B cell (primary cell): Measurements from ENCODE around the gene CCDC92B. TPM values are rescaled to one million over a fixed set of nuclear protein-coding genes. Genes with fewer than 3 reads are reported as not detected.

Experiments
- ATAC-seq: fragments of 200-7000 bp; cut with Tn5 transposase; one replicate; pipeline ENCODE4 v1.10.0; 2021; ENCODE audit warnings: low read depth, mild to moderate bottlenecking, moderate number of reproducible peaks, moderate library complexity
- CTCF ChIA-PET: fragments of 350-600 bp; sonication (Branson Sonifier 250); formaldehyde crosslinking; loops from one replicate; lab custom pipeline; 2021; ENCODE audit warnings: antibody characterized with exemption, inconsistent platforms; lab: Charles Lee
- POLR2A ChIA-PET: fragments of 350-600 bp; sonication (Branson Sonifier 250); formaldehyde crosslinking; loops from one replicate; lab custom pipeline; 2021; ENCODE audit warnings: antibody characterized with exemption; lab: Charles Lee
- DNase-seq: peaks from one replicate; pipeline ENCODE4 v3.0.0; 2013
- H2AFZ ChIP-seq: 2 replicates; pipeline ENCODE4 v1.6.1; 2012; ENCODE audit warnings: mild to moderate bottlenecking, low read depth, low read length; ENCODE audit not compliant: insufficient read depth, poor library complexity, severe bottlenecking
- H3K27ac ChIP-seq, 2 donors: 1 replicate in 1 of 2; 2 replicates in 1 of 2; pipeline ENCODE4 v1.5.1; 2012 to 2013; ENCODE audit warnings: low read length in 2 of 2, mild to moderate bottlenecking in 2 of 2, moderate library complexity in 1 of 2
- H3K27me3 ChIP-seq, 4 experiments: fragments of 200-600 bp in 1 of 4; sonication (generic) in 1 of 4; replicated peaks in 1 of 4; 1 replicate in 2 of 4; 2 replicates in 2 of 4; pipeline versions ENCODE4 v1.6.1 to v1.7.0; 2013 to 2016; ENCODE audit warnings: low read length in 3 of 4, mild to moderate bottlenecking in 2 of 4, mixed read lengths in 1 of 4, moderate library complexity in 1 of 4; ENCODE audit not compliant: insufficient read depth in 4 of 4, control insufficient read depth in 3 of 4; ENCODE audit errors: control extremely low read depth in 1 of 4
- H3K36me3 ChIP-seq, 2 experiments: replicated peaks in 1 of 2; 1 replicate in 1 of 2; 2 replicates in 1 of 2; pipeline versions ENCODE4 v1.6.1 to v1.7.1; 2013; ENCODE audit warnings: low read length in 1 of 2; ENCODE audit not compliant: insufficient read depth in 2 of 2, control insufficient read depth in 1 of 2; ENCODE audit errors: control extremely low read depth in 1 of 2, extremely low read depth in 1 of 2
- H3K4me1 ChIP-seq, 2 donors: fragments of 200-600 bp in 1 of 2; sonication (generic) in 1 of 2; 1 replicate in 1 of 2; 2 replicates in 1 of 2; pipeline versions ENCODE4 v1.5.1 to v1.6.1; 2013 to 2017; ENCODE audit warnings: low read length in 2 of 2; ENCODE audit not compliant: control insufficient read depth in 2 of 2, insufficient read depth in 2 of 2
- H3K4me2 ChIP-seq: replicated peaks from 2 replicates; pipeline ENCODE3; 2012; ENCODE audit warnings: mild to moderate bottlenecking, low read depth, low read length; ENCODE audit not compliant: poor library complexity, severe bottlenecking
- H3K4me3 ChIP-seq, 5 experiments: fragments of 200-600 bp in 1 of 5; sonication (generic) in 1 of 5; 1 replicate in 3 of 5; 2 replicates in 2 of 5; pipeline versions ENCODE4 v1.5.1 to v1.7.0; 2011 to 2016; ENCODE audit warnings: low read length in 4 of 5, mild to moderate bottlenecking in 4 of 5, low read depth in 2 of 5, control low read depth in 1 of 5, moderate library complexity in 1 of 5; ENCODE audit not compliant: insufficient read depth in 1 of 5; ENCODE audit errors: control extremely low read depth in 1 of 5, extremely low read depth in 1 of 5
- H3K79me2 ChIP-seq: fragments of 200-600 bp; sonication (generic); one replicate; pipeline ENCODE4 v1.6.0; 2016; ENCODE audit warnings: low read length; ENCODE audit not compliant: control insufficient read depth, insufficient read depth
- H3K9ac ChIP-seq: fragments of 200-600 bp; sonication (generic); 2 replicates; pipeline ENCODE4 v1.6.1; 2017; ENCODE audit warnings: mild to moderate bottlenecking, low read length, moderate library complexity
- H3K9me3 ChIP-seq, 3 donors: one replicate each; pipeline versions ENCODE4 v1.6.1 to v1.7.1; 2013; ENCODE audit warnings: low read length in 2 of 3; ENCODE audit not compliant: control insufficient read depth in 2 of 3, insufficient read depth in 1 of 3; ENCODE audit errors: control extremely low read depth in 1 of 3
- H4K20me1 ChIP-seq: 2 replicates; pipeline ENCODE4 v1.6.0; 2012; ENCODE audit warnings: mild to moderate bottlenecking, low read length; ENCODE audit not compliant: insufficient read depth, control insufficient read depth, poor library complexity, severe bottlenecking
- H3K27ac Mint-ChIP-seq: one replicate; pipeline ENCODE4 v1.8.0; 2021; ENCODE audit warnings: mixed read lengths
- H3K27me3 Mint-ChIP-seq: one replicate; pipeline ENCODE4 v1.8.0; 2021; ENCODE audit warnings: mixed read lengths
- H3K4me1 Mint-ChIP-seq: one replicate; pipeline ENCODE4 v1.8.0; 2021; ENCODE audit warnings: mixed read lengths
- H3K4me3 Mint-ChIP-seq: one replicate; pipeline ENCODE4 v1.8.0; 2021; ENCODE audit warnings: mixed read lengths
- H3K9me3 Mint-ChIP-seq: one replicate; pipeline ENCODE4 v1.8.0; 2022; ENCODE audit warnings: mixed read lengths; ENCODE audit not compliant: insufficient read depth
- CTCF ChIP-seq: fragments of 200-600 bp; IDR thresholded peaks from one replicate; pipeline ENCODE4 v1.8.0; 2022; ENCODE audit warnings: antibody characterized with exemption, mild to moderate bottlenecking
- EZH2 ChIP-seq: IDR thresholded peaks from 2 replicates; pipeline ENCODE4 v1.6.1; 2012; ENCODE audit warnings: borderline replicate concordance, low read depth, mild to moderate bottlenecking, moderate library complexity, low read length; ENCODE audit not compliant: insufficient read depth, poor library complexity, severe bottlenecking
- WGBS: methylation state at CpG from one replicate; pipeline ENCODE4 v1.1.5; 2013; ENCODE audit warnings: missing lambda C conversion rate; ENCODE audit not compliant: insufficient coverage; 5-methylcytosine and 5-hydroxymethylcytosine counted together
- intact Hi-C: fragments of 100-400 bp; cut with micrococcal nuclease; formaldehyde crosslinking; loops from one replicate; pipeline ENCODE4 v1.10.0; 2022
- polyA plus RNA-seq: library from polyadenylated mRNA; depleted of rRNA; stranded (reverse); fragments of >200 nt; gene quantifications from 2 replicates; pipeline ENCODE4 v1.2.3, GENCODE V29; 2012
- total RNA-seq, 2 donors: library from RNA; stranded (reverse); fragments of 120-200 nt in 1 of 2; gene quantifications; 1 replicate in 1 of 2; 2 replicates in 1 of 2; pipeline versions ENCODE4 v1.2.3 to v1.2.4, GENCODE V29; 2013 to 2022

CCDC92B gene
- total and polyA plus RNA-seq, 2 donors (not counting 1 experiment from before 2014, with no cell fraction given) = 0.04 TPM; not detected in 1

DNA sequence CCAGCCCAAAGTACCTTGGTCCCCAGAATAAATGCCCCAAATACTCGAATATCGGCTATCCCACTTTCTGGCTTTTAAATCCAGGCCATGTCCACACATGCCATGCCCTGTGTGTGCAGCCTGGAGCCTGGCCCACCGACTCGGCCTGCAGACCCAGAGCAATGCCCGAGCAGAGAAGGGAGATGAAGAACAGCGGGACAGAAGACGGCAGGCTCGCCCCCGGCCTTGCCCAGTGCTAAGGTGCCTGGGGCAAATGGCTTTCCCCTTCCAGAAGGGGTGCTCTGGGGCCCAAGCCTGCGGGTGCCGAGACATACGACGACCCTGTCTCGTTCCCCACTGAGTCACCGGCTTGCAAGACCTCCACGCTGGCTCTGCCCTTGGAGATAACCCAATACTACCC lies 45.8 kb downstream of the CCDC92B start:
- Histone ChIP-seq H3K79me2 (peaks cover 39% of the 10 kb centered on the region), H2AFZ (no peak overlapping the region), H3K4me1 (peaks cover 3 to 15% of the 10 kb centered on the region in 2 donors), H3K4me2 (no peak overlapping the region), H3K36me3 (peaks cover 0 to 30% of the 10 kb centered on the region in 2 experiments), H3K9ac (no peak overlapping the region), H3K27ac (no peak overlapping the region), H3K9me3 (no peaks in the 10 kb centered on the region), H3K4me3 (no peak overlapping the region), H4K20me1 (peaks cover 50% of the 10 kb centered on the region), H3K27me3 (no peaks in the 10 kb centered on the region)
- H3K4me1 Mint-ChIP-seq = peaks cover 18% of the 10 kb centered on the region
- POLR2A ChIA-PET = no interaction called here
- no peak overlapping the region for H3K27ac Mint-ChIP-seq
- H3K4me3 Mint-ChIP-seq = no peak overlapping the region
- DNase-seq = no peak
- 96% methylated on average over 16 of the region's 16 CpGs for WGBS
- CTCF ChIA-PET = no interaction called here
- no peak for ATAC-seq
- no peaks in the 10 kb centered on the region for H3K27me3 Mint-ChIP-seq
- no peaks in the 10 kb centered on the region for H3K9me3 Mint-ChIP-seq
- intact Hi-C loops = no loop called here
- TF ChIP-seq CTCF (no peak), EZH2 (no peak)

DNA sequence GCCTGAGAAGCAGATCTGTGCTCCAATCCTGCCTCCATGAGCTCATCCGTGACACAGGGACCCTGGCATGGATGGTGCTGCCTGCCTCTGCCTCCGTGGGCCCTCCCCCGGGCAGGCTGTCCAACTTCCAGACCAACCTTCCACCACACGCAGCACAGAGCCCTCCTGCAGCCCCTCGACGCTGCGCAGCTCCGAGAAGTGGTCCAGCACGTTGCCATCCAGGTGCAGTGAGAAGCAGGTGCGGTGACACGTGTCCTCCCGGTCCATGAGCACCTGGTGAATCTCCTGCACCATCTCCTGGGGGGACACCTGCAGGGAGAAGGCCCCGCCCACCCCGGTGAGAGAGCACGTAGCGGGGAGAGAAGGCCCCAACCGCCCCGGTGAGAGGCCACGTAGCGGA lies 46.3 kb downstream of the CCDC92B start:
- ChIA-PET CTCF (no interaction called here), POLR2A (no interaction called here)
- no peak for ATAC-seq
- H3K9me3 ChIP-seq = no peaks in the 10 kb centered on the region
- no peak overlapping the region for H3K4me3 Mint-ChIP-seq
- peaks cover 0 to 33% of the 10 kb centered on the region in 2 experiments for H3K36me3 ChIP-seq
- no peaks in the 10 kb centered on the region for H3K27me3 Mint-ChIP-seq
- H3K27ac Mint-ChIP-seq = no peak overlapping the region
- no peak for DNase-seq
- H2AFZ ChIP-seq = no peak overlapping the region
- WGBS = 97% methylated on average over 19 of the region's 20 CpGs
- peaks cover 14% of the 10 kb centered on the region for H3K4me1 Mint-ChIP-seq
- no peak overlapping the region for H3K4me2 ChIP-seq
- H4K20me1 ChIP-seq = peaks cover 46% of the 10 kb centered on the region
- peaks cover 35% of the 10 kb centered on the region for H3K79me2 ChIP-seq
- no peak overlapping the region for H3K27ac ChIP-seq
- no peaks in the 10 kb centered on the region for H3K9me3 Mint-ChIP-seq
- peaks cover 0 to 10% of the 10 kb centered on the region in 2 donors for H3K4me1 ChIP-seq
- TF ChIP-seq EZH2 (no peak), CTCF (no peak)
- H3K4me3 ChIP-seq = no peak overlapping the region
- no peaks in the 10 kb centered on the region for H3K27me3 ChIP-seq
- no peak overlapping the region for H3K9ac ChIP-seq
- intact Hi-C loops = no loop called here
